Measurements from ENCODE around the gene GBX1.

GRCh38 chr7:151117565-151117964 is 49.9 kb downstream of the GBX1 start:
- TF ChIP-seq POLR2AphosphoS5 (IDR thresholded peaks at IDR 0.05; ENCODE audit: low read depth, low read length), result no peak
- TF ChIP-seq PAX5 (IDR thresholded peaks at IDR 0.05; ENCODE audit: insufficient read depth, low read length, severe bottlenecking), result no peak
- TF ChIP-seq POLR2A (IDR thresholded peaks at IDR 0.05; ENCODE audit: low read depth, low read length), result no peak
- no peak for TF ChIP-seq TAF1 (IDR thresholded peaks at IDR 0.05; ENCODE audit: low read depth, low read length)
- no peak for TF ChIP-seq POU2F2 (IDR thresholded peaks at IDR 0.05; ENCODE audit: low read depth, low read length)

All from GM12891 (cell line).